ENCODE results near the gene ZNF503.

ZNF503 gene

DNA sequence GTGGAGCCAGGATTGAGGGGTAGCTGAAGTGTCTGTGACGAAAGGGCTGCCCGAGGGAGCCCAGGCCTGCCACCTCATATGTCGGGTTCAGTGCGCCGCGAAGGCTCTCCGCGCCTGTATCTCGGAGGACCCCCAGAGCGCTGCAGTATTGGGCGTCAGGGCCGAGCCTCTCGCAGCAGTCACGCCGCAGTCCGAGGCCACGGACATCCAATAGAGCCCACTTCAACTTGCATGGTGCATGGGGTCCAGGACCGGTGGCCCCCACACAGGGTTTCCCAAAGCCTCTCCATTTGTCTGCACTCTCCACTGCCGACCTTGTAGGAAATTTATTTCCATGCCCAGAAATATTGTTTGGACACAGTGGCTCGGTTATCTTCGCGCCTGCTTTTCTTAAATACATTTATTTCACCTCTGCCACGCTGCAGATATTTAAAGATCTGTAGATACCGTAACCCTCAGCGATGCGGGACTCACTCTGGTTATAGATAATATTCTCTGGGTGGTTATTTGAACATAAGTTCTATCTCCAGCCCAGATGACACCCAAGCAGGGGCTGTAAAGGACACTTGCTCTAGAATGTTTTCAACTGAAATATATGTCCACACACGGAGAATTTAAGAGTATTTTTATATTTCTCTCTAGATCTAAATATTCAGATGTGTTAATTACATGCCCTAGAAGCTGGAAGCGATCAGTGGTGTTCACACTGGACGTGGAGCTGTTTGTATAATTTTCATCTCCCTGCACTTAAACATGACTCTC, 5.1 kb upstream of the ZNF503 start:
- DNase-seq, result no peak

- no peak for DNase-seq
Measured at GRCh38 chr10:75405598-75406461, 4.3 kb upstream of the ZNF503 start.

GRCh38 chr10:75404815-75405597, 3.4 kb upstream of the ZNF503 start:
- no peak for DNase-seq

- no peak for DNase-seq
Measured at GRCh38 chr10:75403939-75404814, 2.6 kb upstream of the ZNF503 start.

DNA sequence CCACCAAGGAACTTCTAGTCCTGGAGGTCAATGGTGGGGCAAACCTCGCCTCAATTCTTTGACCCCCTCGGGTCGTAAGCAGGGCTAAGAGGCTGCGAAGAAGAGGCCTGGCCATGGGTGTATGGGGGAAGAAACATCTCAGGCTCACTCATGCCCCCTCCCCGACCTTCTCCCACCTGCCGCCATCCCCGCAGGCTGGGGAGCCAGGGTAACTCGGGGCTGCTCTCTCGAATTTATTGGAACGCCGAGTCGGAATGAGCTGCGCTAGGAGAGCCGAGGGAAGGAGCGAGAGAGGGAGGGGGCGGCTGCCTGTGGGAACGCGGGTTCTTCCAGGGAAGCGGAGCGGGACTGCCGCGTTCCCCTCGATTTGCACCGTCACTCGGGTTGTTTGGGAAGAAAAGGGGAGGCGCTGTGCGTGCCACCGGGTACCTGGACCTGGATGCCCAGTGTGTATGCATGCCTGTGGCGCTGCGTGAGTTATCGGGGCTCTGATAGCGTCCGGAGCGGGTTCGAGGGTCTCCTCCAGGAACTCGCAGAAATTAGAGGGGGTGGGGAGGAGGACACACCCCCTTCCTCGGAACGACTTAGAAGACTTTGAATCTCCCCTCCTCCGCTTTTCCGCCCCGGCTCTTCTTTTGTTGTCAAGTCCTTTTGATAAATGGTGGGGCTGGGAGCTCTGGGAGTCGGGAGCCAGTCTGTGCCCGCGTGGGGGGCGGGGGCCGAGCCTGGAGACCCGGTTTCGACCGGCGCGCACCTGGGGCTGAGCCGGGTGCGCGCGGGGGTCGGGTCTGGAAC, 1.8 kb upstream of the ZNF503 start:
- no peak for DNase-seq

DNA sequence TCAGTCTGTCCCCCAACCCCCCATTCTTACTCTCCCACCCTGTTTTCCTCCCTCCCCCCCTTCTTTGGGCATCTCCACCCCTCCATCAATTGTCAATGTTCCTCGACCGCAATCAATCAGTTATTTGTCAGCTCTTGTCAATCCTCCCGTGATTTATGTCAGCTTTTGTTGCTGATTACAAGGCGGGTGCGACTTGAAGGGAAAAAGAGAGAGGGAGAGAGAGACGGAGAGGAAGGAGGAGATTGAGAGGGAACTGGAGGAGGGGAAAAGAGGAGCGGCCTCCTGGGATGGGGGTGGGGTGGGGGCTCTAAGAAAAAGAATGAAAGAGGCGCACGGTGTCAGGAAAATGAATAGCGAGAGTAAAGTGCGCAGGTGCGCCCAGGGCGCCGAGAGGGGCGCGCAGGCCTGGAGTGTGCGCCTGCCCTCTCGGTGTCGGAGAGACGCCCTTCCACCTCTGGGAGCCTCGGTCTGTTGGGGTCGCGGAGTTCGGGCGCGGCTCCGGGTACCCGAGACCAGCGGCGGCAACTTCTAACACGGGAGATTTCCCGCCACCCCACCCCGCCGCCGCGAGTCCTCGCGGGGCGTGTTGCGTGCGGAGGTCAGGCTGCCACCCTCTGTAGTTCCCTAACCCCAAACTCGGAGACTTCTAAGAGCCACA, 1.1 kb upstream of the ZNF503 start:
- no peak for DNase-seq

GRCh38 chr10:75400771-75401568, 594 bp downstream of the ZNF503 start:
- no peak for DNase-seq

- no peak for DNase-seq
Measured at GRCh38 chr10:75400163-75400770, 1.3 kb downstream of the ZNF503 start.

DNA sequence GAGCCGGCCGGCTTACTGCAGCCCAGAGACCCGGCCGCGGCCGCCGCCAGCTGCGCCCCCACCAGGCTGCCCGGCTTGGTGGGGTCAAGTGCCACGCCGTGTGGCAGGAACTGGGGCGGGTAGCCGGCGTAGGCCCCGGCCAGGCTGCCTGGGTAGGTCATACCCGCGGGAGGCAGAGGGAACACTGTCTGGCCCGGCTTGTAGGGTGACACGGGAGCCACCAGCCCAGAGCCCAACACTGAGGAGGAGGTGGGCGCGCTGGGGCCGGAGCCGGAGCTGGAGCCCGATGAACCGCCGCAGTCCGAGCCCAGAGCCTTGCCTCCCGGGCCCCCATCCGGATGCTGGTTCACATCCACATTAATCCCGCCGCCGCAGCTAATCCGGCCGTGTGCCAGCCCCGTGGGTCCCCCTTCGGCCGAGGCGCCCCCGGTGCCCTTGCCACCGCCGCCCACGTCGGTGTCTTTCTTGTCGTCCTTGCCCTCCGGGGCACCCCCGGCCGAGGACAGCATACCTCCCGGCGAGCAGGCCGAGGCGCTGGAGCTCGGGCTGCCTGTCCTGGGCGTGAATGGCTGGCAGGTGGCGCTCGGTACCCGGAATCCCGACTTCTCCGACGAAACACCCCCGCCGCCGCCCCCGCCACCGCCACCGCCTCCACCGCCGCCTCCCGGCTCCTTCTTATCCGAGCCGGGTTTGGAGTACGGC, 2.0 kb downstream of the ZNF503 start:
- DNase-seq, result no peak

- no peak for DNase-seq
Measured at GRCh38 chr10:75398692-75399460, 2.7 kb downstream of the ZNF503 start.

- DNase-seq, result no peak
Measured at GRCh38 chr10:75398200-75398691, 3.3 kb downstream of the ZNF503 start.

GRCh38 chr10:75397496-75398199, 3.9 kb downstream of the ZNF503 start:
- DNase-seq, result no peak

- DNase-seq, result no peak
Measured at GRCh38 chr10:75396631-75397495, 4.7 kb downstream of the ZNF503 start.

DNA sequence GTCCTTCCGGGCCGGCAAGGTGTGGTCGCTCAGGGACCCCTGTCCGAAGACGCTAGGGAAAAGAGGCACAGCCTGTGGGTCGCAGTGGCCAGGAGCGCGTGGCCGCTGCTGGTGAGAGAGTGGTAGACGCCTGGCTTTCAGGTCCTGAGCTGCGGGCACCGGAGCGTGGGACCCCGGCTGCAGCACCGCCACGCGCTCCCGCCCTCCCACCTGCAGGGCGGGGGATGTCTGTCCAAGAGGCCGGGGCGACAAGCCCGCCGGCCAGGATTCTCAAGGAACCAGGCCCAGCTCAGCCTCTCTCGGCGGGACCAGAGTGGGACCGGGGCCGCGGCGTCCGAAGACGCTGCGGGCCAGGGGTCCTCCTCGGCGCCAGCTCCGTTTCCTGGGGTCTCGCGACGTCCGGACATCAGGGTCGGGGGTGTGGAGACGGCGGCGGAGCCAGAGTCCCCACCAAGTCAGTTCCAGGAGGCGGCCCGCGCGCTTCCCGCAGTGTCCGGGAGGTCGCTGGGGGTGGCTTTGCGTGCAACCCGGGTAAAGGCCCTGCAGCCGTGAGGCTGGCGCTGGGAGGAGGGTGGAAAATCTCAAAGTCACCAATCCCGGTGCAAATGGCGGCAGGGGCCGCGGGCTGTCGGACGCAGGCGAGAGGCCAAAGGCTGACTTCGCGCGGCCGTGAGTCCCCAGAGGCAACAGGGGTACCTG, 5.5 kb downstream of the ZNF503 start:
- DNase-seq, result no peak

- DNase-seq, result no peak
Measured at GRCh38 chr10:75395066-75395931, 6.3 kb downstream of the ZNF503 start.

All from GF-D8 (cell line).